ENCODE data around the gene ISG20L2.

- TF ChIP-seq EZH2 (IDR thresholded peaks at IDR 0.05; ENCODE audit: borderline replicate concordance, low read length) (no peak), CTCF (IDR thresholded peaks at IDR 0.05; ENCODE audit: low read length) (no peak)
Measured at GRCh38 chr1:156676114-156676819, 52.3 kb downstream of the ISG20L2 start.

All from OCI-LY1 (cell line).